Osteocyte (in vitro differentiated cells): ENCODE data around the gene PRDM2. TPM values are rescaled to one million over a fixed set of nuclear protein-coding genes. Genes with fewer than 3 reads are reported as not detected.

ENCODE experiments used
- DNase-seq: peaks from one replicate; pipeline ENCODE4 v3.0.0; 2021; ENCODE audit warnings: mixed read lengths; ENCODE audit not compliant: unreplicated experiment; ENCODE audit errors: extremely low spot score
- H3K27ac Mint-ChIP-seq: one replicate; pipeline ENCODE4 v1.8.0; 2021; ENCODE audit warnings: mild to moderate bottlenecking, mixed read lengths; ENCODE audit not compliant: unreplicated experiment
- H3K27me3 Mint-ChIP-seq: one replicate; pipeline ENCODE4 v1.8.0; 2021; ENCODE audit warnings: mixed read lengths; ENCODE audit not compliant: unreplicated experiment
- H3K36me3 Mint-ChIP-seq: one replicate; pipeline ENCODE4 v1.8.0; 2021; ENCODE audit warnings: mixed read lengths; ENCODE audit not compliant: unreplicated experiment
- H3K4me1 Mint-ChIP-seq: one replicate; pipeline ENCODE4 v1.8.0; 2021; ENCODE audit warnings: mixed read lengths; ENCODE audit not compliant: unreplicated experiment
- H3K4me3 Mint-ChIP-seq: one replicate; pipeline ENCODE4 v1.8.0; 2021; ENCODE audit warnings: mild to moderate bottlenecking, moderate library complexity, mixed read lengths; ENCODE audit not compliant: unreplicated experiment
- H3K9me3 Mint-ChIP-seq: one replicate; pipeline ENCODE4 v1.8.0; 2021; ENCODE audit warnings: mixed read lengths; ENCODE audit not compliant: unreplicated experiment
- CTCF ChIP-seq: fragments of 200-600 bp; sonication (generic); IDR thresholded peaks from 2 replicates; pipeline ENCODE4 v1.5.0; 2021; ENCODE audit warnings: antibody characterized with exemption, mild to moderate bottlenecking, moderate library complexity
- total RNA-seq: library from RNA; stranded (reverse); gene quantifications from 2 replicates; pipeline ENCODE4 v1.2.1, GENCODE V29; 2021

The PRDM2 gene
- total RNA-seq, 1 donor from 2014 or later = 51.7 TPM

- Mint-ChIP-seq H3K4me1 (no peaks in the 10 kb centered on the region), H3K9me3 (no peaks in the 10 kb centered on the region), H3K4me3 (no peak overlapping the region), H3K27me3 (no peaks in the 10 kb centered on the region), H3K36me3 (peaks cover 9% of the 10 kb centered on the region), H3K27ac (no peak overlapping the region)
- DNase-seq = peak; percentile 46
- no peak for TF ChIP-seq CTCF
Observed at GRCh38 chr1:13826591-13826990, 126.6 kb downstream of the PRDM2 start.

- peak; percentile 74 for DNase-seq
- Mint-ChIP-seq H3K9me3 (no peaks in the 10 kb centered on the region), H3K36me3 (peaks cover 2% of the 10 kb centered on the region), H3K27ac (no peak overlapping the region), H3K27me3 (no peaks in the 10 kb centered on the region), H3K4me3 (no peak overlapping the region), H3K4me1 (no peaks in the 10 kb centered on the region)
- peak; percentile 38 for TF ChIP-seq CTCF
Observed at GRCh38 chr1:13828454-13829151, 128.6 kb downstream of the PRDM2 start.

- no peaks in the 10 kb centered on the region for H3K4me1 Mint-ChIP-seq
- TF ChIP-seq CTCF = no peak
- no peaks in the 10 kb centered on the region for H3K36me3 Mint-ChIP-seq
- H3K27me3 Mint-ChIP-seq = no peaks in the 10 kb centered on the region
- H3K9me3 Mint-ChIP-seq = no peaks in the 10 kb centered on the region
- peak; percentile 64 for DNase-seq
- H3K27ac Mint-ChIP-seq = no peak overlapping the region
- H3K4me3 Mint-ChIP-seq = no peak overlapping the region
Observed at GRCh38 chr1:13829152-13829769, 129.3 kb downstream of the PRDM2 start.

GRCh38 chr1:13830170-13830569 is 130.2 kb downstream of the PRDM2 start:
- Mint-ChIP-seq H3K27ac (no peak overlapping the region), H3K4me1 (no peaks in the 10 kb centered on the region), H3K36me3 (no peaks in the 10 kb centered on the region), H3K27me3 (no peaks in the 10 kb centered on the region), H3K4me3 (no peak overlapping the region), H3K9me3 (no peaks in the 10 kb centered on the region)
- peak; percentile 60 for DNase-seq
- no peak for TF ChIP-seq CTCF

GRCh38 chr1:13830616-13831280 is 130.8 kb downstream of the PRDM2 start:
- Mint-ChIP-seq H3K4me1 (no peaks in the 10 kb centered on the region), H3K9me3 (no peaks in the 10 kb centered on the region), H3K27me3 (no peaks in the 10 kb centered on the region), H3K36me3 (no peaks in the 10 kb centered on the region), H3K27ac (no peak overlapping the region), H3K4me3 (no peak overlapping the region)
- peak; percentile 63 for DNase-seq
- no peak for TF ChIP-seq CTCF
